NCI-H510A treated with DMSO at 0.1 percent for 48 hours (cell line): ENCODE data around the gene GLIS1.

ENCODE experiments used
- DNase-seq: peaks from one replicate; lab custom pipeline; 2025; lab: John Stamatoyannopoulos, UW

Gene GLIS1

GRCh38 chr1:53617851-53618499, 121.0 kb downstream of the GLIS1 start:
- DNase-seq = no peak

GRCh38 chr1:53617382-53617781, 121.6 kb downstream of the GLIS1 start:
- no peak for DNase-seq

GRCh38 chr1:53616927-53617326, 122.0 kb downstream of the GLIS1 start:
- no peak for DNase-seq

GRCh38 chr1:53616511-53616910, 122.5 kb downstream of the GLIS1 start:
- DNase-seq = no peak

DNA sequence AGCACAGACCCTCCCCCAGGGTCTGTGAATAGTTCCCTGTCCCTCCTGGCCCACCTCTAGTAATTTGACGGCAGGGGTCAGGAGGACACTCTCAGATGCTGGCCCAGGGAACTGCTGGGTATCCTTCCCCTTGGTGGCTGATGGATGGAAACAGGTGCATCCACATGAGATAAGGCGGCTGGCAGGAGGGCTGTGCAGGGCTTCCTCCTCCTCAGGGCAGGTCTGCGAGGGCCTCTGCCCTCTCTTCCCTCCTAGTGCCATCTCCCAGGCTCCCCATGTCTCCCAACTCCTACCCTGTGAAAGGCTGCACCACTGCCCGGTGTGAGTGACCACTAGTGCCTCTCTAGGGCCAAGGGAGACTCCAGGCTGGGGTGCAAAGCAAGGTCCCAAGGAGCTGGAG, 123.9 kb downstream of the GLIS1 start:
- no peak for DNase-seq

DNA sequence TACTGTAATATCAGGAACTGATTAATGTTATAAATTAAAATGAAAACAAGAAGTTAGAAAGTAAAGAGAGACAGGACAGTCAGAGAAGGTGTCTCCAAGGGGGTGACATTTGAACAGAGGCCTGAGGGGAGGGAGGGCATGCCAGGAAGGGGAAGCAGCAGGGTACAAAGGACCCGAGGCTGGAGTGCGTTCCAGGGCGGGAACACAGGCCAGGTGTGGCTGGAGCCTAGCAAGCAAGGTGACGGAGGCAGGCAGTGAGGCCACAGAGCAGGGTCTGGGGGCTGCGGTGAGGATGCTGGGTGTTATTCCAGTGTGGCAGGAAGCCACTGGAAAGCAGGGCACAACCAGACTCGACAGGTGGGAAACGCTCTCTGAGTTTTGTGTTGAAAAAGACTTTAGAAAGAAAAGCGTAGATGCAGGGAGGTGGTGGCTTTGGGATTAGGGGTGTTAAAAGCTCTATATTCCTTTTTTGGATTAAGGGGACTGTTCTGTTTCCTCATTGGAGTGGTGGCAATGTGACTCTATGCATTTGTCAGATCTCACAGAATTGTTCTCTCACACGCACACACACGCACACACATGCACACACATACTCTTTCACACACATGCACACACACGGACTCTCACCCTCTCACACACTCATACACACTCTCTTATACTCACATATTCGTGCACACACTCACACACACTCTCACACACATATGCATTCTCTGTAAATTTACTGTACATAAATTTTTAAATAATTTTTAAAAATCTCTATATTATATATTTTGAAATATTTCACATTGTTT, 124.5 kb downstream of the GLIS1 start:
- DNase-seq = no peak

DNA sequence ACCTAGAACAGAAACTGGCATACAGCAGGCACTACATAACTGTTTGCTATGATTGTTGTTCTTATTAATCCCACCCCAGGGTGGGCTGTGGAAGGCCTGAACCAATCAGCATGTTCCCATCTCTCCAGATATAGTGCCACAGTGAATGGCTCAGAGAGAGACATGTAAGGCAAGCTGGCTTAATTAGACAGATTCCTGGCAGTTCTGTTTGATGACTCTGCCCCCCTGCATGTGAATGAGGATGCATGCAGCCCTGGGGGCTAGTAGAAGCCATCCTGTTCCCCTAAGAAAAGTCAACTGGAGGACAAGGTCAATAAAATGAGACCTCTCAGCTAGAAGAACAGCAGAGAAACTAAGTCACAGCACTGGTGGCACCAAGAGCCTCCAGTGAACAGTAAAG, 130.3 kb downstream of the GLIS1 start:
- no peak for DNase-seq

GRCh38 chr1:53608071-53608470, 130.9 kb downstream of the GLIS1 start:
- no peak for DNase-seq

- no peak for DNase-seq
These were observed 132.3 kb downstream of the GLIS1 start for GRCh38 chr1:53606651-53607051.

- no peak for DNase-seq
These were observed 132.8 kb downstream of the GLIS1 start for GRCh38 chr1:53606197-53606596.

- DNase-seq = no peak
These were observed 133.8 kb downstream of the GLIS1 start for GRCh38 chr1:53605181-53605580.

GRCh38 chr1:53604291-53604919, 134.6 kb downstream of the GLIS1 start:
- DNase-seq = no peak

DNA sequence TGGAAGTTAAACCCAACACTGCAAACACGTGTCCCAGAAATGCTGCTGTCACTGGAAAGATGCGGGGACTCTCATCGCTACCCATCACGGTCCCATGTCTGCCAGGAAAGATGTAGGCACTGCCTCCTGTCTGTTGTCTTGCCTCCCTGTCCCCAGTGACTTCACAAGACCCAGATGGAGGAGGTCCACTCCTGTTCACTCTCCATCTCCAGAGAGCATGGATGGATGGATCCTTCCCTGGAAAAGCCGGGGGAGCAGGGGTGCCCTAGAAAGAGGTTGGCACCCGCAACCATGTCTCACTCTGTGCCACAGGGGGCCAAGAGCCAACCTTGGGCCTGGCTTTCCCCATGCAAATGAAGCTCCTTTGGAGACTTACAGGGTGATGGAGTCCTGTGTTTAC, 135.5 kb downstream of the GLIS1 start:
- no peak for DNase-seq

- DNase-seq = no peak
These were observed 136.8 kb downstream of the GLIS1 start for GRCh38 chr1:53601867-53602775.

DNA sequence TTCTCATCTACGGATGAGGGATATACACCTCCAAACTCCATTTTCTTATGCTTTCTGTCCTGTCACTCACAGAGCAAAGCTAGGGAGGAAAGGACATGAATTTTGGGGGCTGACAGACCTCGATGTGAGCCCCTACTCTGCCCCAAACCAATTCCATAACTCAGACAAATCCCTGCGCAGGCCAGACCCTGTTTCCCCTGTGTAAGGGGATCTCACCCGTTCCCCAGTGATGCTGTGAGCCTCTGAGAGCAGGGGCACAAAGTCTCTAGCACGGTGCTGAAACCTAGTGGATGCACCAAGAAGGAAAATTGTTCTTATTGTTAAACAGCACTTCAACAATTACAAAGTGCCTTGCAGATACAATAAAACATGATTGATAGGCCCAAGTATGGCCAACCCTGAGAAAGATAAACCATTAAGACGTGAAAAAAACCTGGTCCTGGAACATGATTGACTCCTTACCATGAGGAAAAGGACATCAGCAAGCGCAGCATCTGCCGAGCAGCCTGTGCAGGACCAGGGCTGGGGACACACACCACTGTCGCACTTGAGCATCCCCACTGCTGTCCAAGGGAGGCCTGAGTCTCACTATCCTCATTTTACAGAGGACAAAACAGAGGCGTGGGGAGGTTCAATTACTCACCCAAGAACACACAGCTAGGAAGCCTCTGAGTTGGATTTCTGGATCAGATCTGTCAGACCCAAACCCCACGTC, 137.8 kb downstream of the GLIS1 start:
- DNase-seq = no peak

DNA sequence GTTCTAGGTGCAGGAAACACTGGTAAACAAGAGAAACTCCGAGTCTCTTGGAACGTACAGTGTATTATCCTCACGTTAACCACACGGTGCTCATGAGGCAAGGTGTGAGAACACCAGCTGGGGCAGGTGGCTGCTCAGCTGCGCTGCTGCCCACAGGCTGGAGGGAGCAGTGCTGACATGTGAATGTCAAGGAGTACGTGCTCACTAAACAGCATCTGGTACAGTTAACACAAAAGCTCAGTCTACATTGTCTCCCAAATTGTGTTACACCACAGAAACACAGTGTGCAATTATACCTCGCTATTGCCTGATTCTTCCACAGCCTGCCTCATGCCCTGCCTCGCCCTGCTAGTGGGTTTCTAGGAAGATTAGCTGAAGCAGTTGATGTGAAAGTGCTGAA, 138.4 kb downstream of the GLIS1 start:
- no peak for DNase-seq

DNA sequence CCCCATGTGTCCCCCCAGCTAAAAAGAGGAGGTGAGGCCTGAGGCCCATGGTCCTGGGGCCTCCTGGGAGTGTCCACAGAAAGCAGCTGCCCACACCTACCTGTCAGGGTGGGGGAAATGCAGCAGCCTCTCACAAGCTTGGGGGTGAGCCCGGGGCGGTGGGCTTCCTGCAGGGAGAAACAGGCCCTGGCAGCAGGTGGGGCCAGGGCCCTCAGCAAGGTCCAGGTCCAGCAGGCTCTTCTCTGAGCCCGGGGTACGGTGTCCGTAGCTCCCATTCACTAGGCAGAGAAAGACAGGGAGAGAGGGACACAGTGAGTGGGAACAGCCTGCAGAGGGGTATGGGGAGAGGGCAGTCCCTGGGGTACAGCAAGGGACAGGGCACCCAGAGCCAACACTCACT, 139.0 kb downstream of the GLIS1 start:
- no peak for DNase-seq

DNA sequence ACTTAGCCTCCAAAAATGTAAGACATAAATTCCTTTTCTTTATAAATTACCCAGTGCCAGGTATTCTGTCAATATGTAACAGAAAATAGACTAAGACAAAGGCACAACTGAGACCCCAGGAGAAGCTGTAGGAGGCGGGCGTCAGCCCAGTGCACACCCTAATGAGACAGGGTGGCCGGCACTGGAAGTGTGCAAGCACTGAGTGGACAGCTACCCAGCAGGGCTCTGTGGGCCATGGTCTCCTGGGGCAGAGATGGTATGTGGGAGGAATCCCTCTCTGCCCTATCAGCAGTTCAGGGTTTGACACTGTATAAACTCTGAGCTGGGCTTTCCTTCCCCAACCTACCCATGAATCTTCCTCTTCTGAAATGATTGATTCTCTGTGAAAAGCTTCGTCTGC, 139.5 kb downstream of the GLIS1 start:
- DNase-seq = no peak

DNA sequence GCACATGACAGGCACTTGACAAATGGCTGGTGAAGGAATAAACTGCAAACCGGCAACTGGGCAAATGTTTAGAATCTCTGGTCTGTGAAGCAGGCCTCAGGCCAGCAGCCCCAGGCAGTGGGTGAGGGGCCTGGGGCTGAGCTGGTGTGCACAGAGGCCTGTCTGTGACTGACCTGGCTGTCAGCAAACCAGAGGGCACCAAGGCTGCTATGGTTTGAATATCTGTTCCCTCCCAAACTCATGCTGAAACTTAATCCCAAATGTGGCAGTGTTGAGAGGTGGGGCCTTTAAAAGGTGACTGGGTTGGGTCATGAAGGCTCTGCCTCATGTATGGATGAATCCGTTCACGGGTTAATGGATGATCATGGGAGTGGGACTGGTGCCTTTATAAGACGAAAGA, 140.0 kb downstream of the GLIS1 start:
- no peak for DNase-seq

DNA sequence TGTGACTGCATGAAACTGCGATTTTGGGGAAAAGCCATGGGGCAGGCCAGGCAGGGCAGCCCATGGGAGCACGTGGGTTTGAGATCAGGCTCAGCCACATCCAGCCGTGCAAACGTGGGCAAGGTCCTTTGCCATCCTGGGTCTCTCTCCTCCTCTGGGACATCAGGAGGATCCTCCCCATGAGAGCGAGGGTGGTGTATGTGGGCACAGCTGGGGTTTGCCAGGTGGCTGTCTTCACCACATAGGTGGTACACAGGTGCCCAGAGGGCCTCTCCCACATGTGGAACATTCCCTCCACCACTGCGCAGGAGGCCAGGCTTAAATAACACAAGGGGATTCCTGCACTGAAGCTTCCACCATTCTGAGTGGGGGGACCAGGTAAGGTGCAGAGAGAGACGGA, 143.1 kb downstream of the GLIS1 start:
- no peak for DNase-seq

GRCh38 chr1:53594391-53595180, 144.4 kb downstream of the GLIS1 start:
- no peak for DNase-seq
